Islet of Langerhans (tissue), 1 donor: ENCODE measurements around the gene ABCB11.
A peak's percentile ranks its signal among the peaks of the same experiment; 100 is the strongest.
"Not testable (repeated sequence)": the region's sequence is repeated elsewhere in the genome, so short reads cannot be mapped to it uniquely, and the experiment has no call there.

Experiments used
- FAIRE-seq: peaks from one replicate; lab custom pipeline; 2011; peaks lifted over from hg19 to GRCh38; lab: Jason Lieb, UNC

ABCB11 gene

DNA sequence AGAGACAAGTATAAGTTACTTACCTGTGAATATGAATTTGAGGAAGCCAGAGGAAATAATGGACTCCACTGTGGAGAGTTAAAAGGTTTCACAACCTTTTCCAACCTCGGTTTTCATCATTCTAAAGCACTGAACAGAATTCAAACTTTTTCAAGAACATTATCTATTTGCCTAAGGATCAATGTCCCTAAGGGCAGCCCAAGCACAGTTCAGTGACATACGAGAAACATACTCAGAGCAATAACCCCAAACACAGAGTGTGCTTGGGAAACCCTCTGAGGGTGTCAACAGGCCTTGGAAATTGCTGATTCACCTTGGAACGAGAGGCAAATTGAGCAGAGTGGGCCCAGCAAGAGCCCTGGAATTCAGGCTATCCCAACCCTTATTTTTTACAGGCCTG is at the start of gene ABCB11:
TSS of gene ABCB11 (minus strand) at position 123 of the 400 bp plus-strand sequence. CDS start 13,199 bp downstream, outside the sequence.
- FAIRE-seq: no peak

DNA sequence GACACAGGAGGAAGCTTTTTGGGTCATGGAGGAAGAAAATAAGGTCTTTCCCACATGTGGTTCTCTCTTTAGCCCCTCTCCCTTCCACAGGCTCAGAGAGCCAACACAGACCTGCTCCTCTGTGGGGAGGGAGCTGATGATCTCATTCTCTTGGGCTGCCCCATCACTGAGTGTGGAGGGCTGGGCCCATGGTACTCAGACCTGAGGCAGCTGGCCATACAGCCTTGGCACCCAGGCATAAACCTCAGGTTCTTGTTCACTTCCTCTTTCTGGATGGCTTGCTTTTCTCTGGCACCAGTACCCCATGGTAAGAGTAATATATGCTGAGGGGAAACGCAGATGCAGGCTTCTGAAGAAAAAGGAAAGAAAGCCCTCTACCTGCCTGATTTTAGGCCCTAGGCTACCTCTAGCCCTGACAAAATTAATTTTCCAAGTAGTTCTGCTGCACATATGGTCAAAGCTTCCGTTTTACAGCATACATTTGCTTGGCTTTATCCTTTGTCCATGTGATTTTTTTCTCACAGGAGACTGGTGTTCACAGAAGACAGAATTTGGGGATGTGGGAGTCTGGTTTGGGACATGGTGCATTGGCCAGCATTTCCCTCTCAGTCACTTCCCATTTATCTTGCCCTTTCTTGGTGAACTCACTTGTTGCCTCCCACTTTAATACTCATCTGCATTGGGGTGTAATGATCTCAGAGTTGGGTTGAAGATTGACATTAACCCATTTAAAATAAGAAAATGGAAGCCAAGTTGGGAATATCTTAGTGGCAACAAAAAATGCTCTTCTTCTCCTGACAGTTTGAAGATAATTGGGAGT is 49.3 kb upstream of the ABCB11 start:
- no peak for FAIRE-seq

DNA sequence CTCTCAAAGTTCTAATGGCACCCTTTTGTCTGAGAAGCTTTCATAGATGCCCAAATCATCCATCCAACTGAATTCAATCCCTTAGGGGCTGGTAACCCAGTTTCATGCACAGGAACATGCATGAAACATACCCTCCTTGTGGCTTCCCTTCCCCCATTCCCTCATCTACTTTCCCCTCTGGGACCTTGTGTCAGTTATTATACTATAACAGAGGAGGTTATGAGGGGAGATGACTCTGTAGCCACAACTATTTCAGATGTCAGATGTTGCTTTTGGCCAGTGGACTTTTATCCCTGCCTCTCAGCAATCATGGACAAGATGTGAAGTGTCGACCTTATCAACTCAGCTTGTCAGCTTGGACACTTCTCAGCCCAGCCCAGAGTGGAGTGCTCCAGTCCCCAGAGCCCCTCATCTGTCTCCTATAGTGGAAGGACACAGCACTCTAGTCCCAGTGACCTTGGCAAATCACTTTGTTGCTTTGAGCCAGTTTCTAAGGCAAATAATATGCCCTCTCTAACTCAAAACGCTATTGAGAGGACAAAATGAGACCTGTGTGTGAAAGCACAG is 46.6 kb upstream of the ABCB11 start:
- FAIRE-seq: no peak

GRCh38 chr2:169073963-169074751 is 43.0 kb upstream of the ABCB11 start:
- FAIRE-seq: peak; percentile 36

DNA sequence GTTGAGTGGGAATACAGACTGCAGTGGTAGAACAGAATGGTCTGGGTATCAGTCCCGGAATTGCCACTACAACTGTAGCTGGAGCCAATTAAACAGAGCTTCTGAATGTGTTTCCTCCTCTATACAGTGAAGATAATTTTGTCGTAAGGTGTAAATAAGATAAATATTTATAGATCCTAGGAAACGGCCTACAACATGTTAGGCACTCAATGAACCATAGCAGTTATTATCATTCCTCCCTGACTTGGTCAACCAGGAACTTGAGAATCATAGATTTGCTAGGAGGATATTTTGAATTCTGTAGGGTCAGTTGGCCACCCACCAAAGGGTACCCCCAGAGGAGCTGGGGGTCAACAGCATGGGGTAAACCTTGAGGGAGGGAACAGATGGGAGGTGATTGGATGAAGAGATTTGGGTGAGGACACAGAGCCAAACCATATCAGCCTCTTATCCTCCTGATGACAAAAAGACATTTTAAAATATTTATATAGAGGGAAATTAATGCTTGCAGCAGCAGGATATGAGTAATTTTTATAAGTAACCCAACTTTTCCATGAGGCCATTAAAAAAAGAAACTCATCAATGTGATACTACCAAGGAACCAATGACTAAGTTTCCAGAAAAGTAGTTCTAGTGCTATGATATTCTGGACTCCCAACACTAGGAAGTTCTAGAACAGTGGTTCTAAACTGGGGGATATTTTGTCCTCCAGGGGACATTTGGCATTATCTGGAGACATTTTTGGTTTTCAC is 42.3 kb upstream of the ABCB11 start:
- no peak for FAIRE-seq

GRCh38 chr2:169072163-169072925 is 41.2 kb upstream of the ABCB11 start:
- no peak for FAIRE-seq

DNA sequence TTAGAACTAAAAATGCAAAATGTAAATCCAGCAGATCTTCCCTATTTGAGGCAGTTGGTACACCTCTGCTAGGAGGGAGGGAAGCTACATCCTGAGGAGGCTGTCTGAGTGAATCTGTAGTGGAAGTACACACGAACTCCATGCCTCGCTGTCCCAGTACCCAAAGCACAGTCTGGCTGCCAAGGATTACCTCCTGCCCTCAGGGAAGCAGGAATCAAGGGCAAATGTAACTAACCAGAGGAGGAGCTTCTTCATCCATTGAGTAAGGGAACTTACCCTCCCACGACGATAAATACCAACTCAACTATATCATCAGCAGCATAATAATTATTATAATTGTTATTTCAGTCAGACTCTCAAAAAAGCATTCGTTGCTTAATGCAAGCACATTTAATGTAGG is 40.3 kb upstream of the ABCB11 start:
- no peak for FAIRE-seq

- FAIRE-seq: no peak
Measured at GRCh38 chr2:169069833-169070232, 38.7 kb upstream of the ABCB11 start.

- FAIRE-seq: no peak
Measured at GRCh38 chr2:169069341-169069740, 38.2 kb upstream of the ABCB11 start, which contains the start of gene DHRS9. Gene DHRS9, plus strand, starts transcription at chr2:169069563. Its CDS starts 12,019 bp downstream, at chr2:169081582.

- no peak for FAIRE-seq
Measured at GRCh38 chr2:169066897-169067296, 35.8 kb upstream of the ABCB11 start.

DNA sequence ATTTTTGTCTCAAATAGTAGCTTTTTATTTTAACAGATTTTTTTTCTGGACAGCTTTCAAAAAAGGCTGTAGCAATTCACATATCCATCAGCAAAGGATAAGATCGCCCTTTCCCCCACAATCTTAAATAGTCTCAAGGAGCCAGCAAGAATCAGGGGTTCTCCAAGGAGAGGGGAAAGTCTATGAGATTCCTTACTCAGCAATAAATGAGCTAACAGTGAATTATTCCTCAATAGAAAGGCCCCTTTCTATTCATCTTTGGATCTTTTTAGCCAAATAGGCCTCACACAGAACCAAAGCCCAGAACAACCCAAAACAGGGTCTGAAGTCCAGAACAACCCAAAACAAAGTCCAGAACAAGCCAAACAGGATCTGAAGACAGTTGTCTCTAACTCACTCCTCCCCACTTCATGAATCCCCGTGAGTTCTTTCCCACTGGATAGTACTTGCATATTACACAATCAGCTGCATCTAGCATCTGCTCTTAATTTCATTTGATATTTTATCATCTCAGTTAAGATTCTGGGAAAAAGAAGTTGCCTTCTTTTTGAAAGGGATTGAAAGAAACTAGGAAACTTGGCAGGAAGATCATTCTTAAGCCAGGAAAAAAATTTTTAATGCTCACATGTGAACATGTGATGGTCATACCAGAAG is 34.9 kb upstream of the ABCB11 start:
- no peak for FAIRE-seq

- FAIRE-seq: no peak
Measured at GRCh38 chr2:169065422-169065821, 34.3 kb upstream of the ABCB11 start.

GRCh38 chr2:169064199-169064598 is 33.1 kb upstream of the ABCB11 start:
- not testable (repeated sequence) for FAIRE-seq

- FAIRE-seq: not testable (repeated sequence)
Measured at GRCh38 chr2:169054575-169054974, 23.5 kb upstream of the ABCB11 start.

GRCh38 chr2:169050476-169051240 is 19.5 kb upstream of the ABCB11 start:
- FAIRE-seq: no peak

DNA sequence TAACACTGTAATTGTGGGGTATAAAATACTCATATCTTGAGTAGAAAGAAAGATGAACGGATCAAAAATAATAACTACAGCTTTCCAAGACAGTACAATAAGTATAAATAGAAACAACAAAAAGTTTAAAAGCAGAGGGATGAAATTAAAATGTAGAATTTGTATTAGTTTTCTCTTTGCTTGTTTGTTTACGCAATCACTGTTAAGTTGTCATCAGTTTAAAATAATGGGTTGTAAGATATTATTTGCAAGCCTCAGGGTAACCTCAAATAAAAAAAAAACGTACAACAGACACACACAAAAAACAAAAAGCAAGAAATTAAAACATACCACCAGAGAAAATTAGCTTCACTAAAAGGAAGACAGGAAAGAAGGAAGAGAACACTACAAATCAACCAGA is 18.0 kb upstream of the ABCB11 start:
- no peak for FAIRE-seq

GRCh38 chr2:169047256-169048250 is 16.4 kb upstream of the ABCB11 start:
- FAIRE-seq: no peak

- FAIRE-seq: no peak
Measured at GRCh38 chr2:169046440-169047151, 15.5 kb upstream of the ABCB11 start.
